Smooth muscle cell (in vitro differentiated cells): ENCODE results near the gene RFPL3. TPM values are rescaled to one million over a fixed set of nuclear protein-coding genes. Genes with fewer than 3 reads are reported as not detected.

Experiments
- DNase-seq: peaks from one replicate; lab custom pipeline; 2025; ENCODE audit not compliant: unreplicated experiment; lab: John Stamatoyannopoulos, UW
- H2AFZ ChIP-seq: fragments of 200-600 bp; sonication (generic); 2 replicates; pipeline ENCODE4 v1.6.0; 2016; ENCODE audit warnings: antibody characterized with exemption, low read depth, mild to moderate bottlenecking
- H3F3A ChIP-seq: fragments of 200-600 bp; sonication (generic); 2 replicates; pipeline ENCODE4 v1.6.0; 2017; ENCODE audit warnings: antibody characterized with exemption, low read depth
- H3K27ac ChIP-seq: fragments of 200-600 bp; sonication (generic); 2 replicates; pipeline ENCODE4 v1.5.1; 2016; ENCODE audit warnings: low read depth, mild to moderate bottlenecking
- H3K27me3 ChIP-seq: fragments of 200-600 bp; sonication (generic); 2 replicates; pipeline ENCODE4 v1.6.1; 2016; ENCODE audit warnings: low read depth, mild to moderate bottlenecking
- H3K36me3 ChIP-seq: fragments of 200-600 bp; sonication (generic); 2 replicates; pipeline ENCODE4 v1.5.1; 2016; ENCODE audit warnings: low read depth
- H3K4me1 ChIP-seq: fragments of 200-600 bp; sonication (generic); 2 replicates; pipeline ENCODE4 v1.5.1; 2016; ENCODE audit warnings: low read depth
- H3K4me2 ChIP-seq: fragments of 200-600 bp; sonication (generic); 2 replicates; pipeline ENCODE4 v1.6.0; 2016; ENCODE audit warnings: mild to moderate bottlenecking
- H3K4me3 ChIP-seq: fragments of 200-600 bp; sonication (generic); 2 replicates; pipeline ENCODE4 v1.5.1; 2016; ENCODE audit warnings: mild to moderate bottlenecking
- H3K79me2 ChIP-seq: fragments of 200-600 bp; sonication (generic); 2 replicates; pipeline ENCODE4 v1.6.0; 2016; ENCODE audit warnings: low read depth, mild to moderate bottlenecking
- H3K9ac ChIP-seq: fragments of 200-600 bp; sonication (generic); 2 replicates; pipeline ENCODE4 v1.6.0; 2016; ENCODE audit warnings: low read depth
- H3K9me3 ChIP-seq: fragments of 200-600 bp; sonication (generic); replicated peaks from 2 replicates; pipeline ENCODE4 v1.5.1; 2016; ENCODE audit warnings: low read depth
- H4K20me1 ChIP-seq: fragments of 200-600 bp; sonication (generic); 2 replicates; pipeline ENCODE4 v1.6.0; 2016; ENCODE audit warnings: low read depth
- CTCF ChIP-seq: fragments of 200-600 bp; sonication (generic); IDR thresholded peaks from 2 replicates; pipeline ENCODE4 v1.5.1; 2017; ENCODE audit warnings: borderline replicate concordance, mild to moderate bottlenecking, antibody characterized with exemption; ENCODE audit not compliant: insufficient read depth, poor library complexity, severe bottlenecking
- WGBS: methylation state at CpG from one replicate; pipeline ENCODE4 v1.1.7; 2016; ENCODE audit warnings: low lambda C conversion rate; 5-methylcytosine and 5-hydroxymethylcytosine counted together
- polyA plus RNA-seq: library from polyadenylated mRNA; unstranded; fragments of >200 nt; fragmentation: Nextera tagmentation; extraction: Ambion mirVana; gene quantifications from 2 replicates; pipeline ENCODE4 v1.2.1, GENCODE V29; 2016
- total RNA-seq: library from RNA; depleted of rRNA; stranded (reverse); fragments of >200 nt; gene quantifications from 2 replicates; pipeline ENCODE4 v1.2.3, GENCODE V29; 2014

The RFPL3 gene
- total and polyA plus RNA-seq, 2 experiments from 2014 or later: 0.26 TPM; not detected in 1

DNA sequence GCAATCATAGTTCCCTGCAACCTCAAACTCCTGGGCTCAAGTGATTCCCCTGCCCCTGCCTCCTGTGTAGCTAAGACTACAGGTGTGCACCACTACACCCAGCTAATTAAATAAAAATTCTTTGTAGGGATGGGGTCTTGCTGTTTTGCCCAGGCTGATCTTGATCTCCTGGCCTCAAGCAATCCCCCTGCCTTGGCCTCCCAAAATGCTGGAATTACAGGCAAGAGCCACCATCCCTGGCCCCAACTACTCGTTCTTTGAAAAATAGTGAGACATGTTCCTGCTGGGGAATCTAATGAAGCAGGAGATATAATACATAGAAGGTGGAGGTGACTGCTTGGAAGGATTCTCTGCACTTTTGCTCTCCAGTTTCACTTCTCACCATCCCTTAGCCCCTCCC lies 40.1 kb upstream of the RFPL3 start:
- no peaks in the 10 kb centered on the region for H3K9me3 ChIP-seq
- H3K4me2 ChIP-seq: no peak overlapping the region
- H3K9ac ChIP-seq: no peak overlapping the region
- no peaks in the 10 kb centered on the region for H3K4me1 ChIP-seq
- TF ChIP-seq CTCF: no peak
- no peaks in the 10 kb centered on the region for H3F3A ChIP-seq
- H3K4me3 ChIP-seq: no peak overlapping the region
- no peak overlapping the region for H3K27ac ChIP-seq
- no peak overlapping the region for H2AFZ ChIP-seq
- peaks cover 4% of the 10 kb centered on the region for H3K27me3 ChIP-seq
- no peak for DNase-seq
- H3K79me2 ChIP-seq: no peaks in the 10 kb centered on the region
- H4K20me1 ChIP-seq: no peaks in the 10 kb centered on the region
- 0% methylated on average over 1 of the region's 1 CpG for WGBS
- H3K36me3 ChIP-seq: no peaks in the 10 kb centered on the region

DNA sequence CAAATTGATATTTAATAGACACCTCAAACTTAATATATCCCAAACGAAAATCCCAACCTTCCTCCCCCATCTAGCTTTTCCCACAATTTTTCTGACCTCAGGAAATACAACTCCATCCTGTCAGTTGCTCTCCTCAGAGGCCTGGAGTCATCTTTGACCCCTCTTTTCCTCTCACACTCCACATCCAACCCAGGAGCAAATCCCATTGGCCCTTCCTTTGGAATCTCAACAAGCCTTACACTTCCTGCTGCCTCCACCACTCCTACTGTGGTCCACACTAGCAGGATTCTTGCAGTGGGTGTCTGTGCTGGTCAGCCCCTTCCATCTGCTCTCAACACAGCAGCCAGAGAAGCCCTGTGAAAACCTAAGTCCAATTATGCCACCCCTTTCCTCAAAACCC lies 39.3 kb upstream of the RFPL3 start:
- Histone ChIP-seq H3K36me3 (no peaks in the 10 kb centered on the region), H3K9me3 (no peaks in the 10 kb centered on the region), H3K79me2 (no peaks in the 10 kb centered on the region), H3K9ac (no peak overlapping the region), H3K27me3 (peaks cover 4% of the 10 kb centered on the region), H3K27ac (no peak overlapping the region), H3K4me2 (no peak overlapping the region), H3K4me1 (no peaks in the 10 kb centered on the region), H2AFZ (no peak overlapping the region), H4K20me1 (no peaks in the 10 kb centered on the region), H3K4me3 (no peak overlapping the region), H3F3A (no peaks in the 10 kb centered on the region)
- 64% methylated on average over 1 of the region's 1 CpG for whole genome bisulfite sequencing
- TF ChIP-seq CTCF: no peak
- DNase-seq: no peak

- Histone ChIP-seq H3K36me3 (no peaks in the 10 kb centered on the region), H3K4me1 (no peaks in the 10 kb centered on the region), H3F3A (no peaks in the 10 kb centered on the region), H3K27ac (no peak overlapping the region), H3K9ac (no peak overlapping the region), H3K27me3 (peaks cover 4% of the 10 kb centered on the region), H3K4me3 (no peak overlapping the region), H3K9me3 (no peaks in the 10 kb centered on the region), H3K4me2 (no peak overlapping the region), H3K79me2 (no peaks in the 10 kb centered on the region), H4K20me1 (no peaks in the 10 kb centered on the region), H2AFZ (no peak overlapping the region)
- WGBS: 67% methylated on average over 8 of the region's 8 CpGs
- DNase-seq: no peak
- no peak for TF ChIP-seq CTCF
Observed at GRCh38 chr22:32319861-32320406, 37.7 kb upstream of the RFPL3 start.

- no peaks in the 10 kb centered on the region for H3K36me3 ChIP-seq
- no peaks in the 10 kb centered on the region for H3F3A ChIP-seq
- no peak overlapping the region for H3K4me3 ChIP-seq
- H3K27ac ChIP-seq: no peak overlapping the region
- H2AFZ ChIP-seq: no peak overlapping the region
- H3K27me3 ChIP-seq: peaks cover 1% of the 10 kb centered on the region
- no peak overlapping the region for H3K9ac ChIP-seq
- no peaks in the 10 kb centered on the region for H3K79me2 ChIP-seq
- no peaks in the 10 kb centered on the region for H3K9me3 ChIP-seq
- no peak for DNase-seq
- H3K4me1 ChIP-seq: no peaks in the 10 kb centered on the region
- no peak for TF ChIP-seq CTCF
- H4K20me1 ChIP-seq: no peaks in the 10 kb centered on the region
- 91% methylated on average over 6 of the region's 6 CpGs for WGBS
- H3K4me2 ChIP-seq: no peak overlapping the region
Observed at GRCh38 chr22:32322986-32323385, 34.7 kb upstream of the RFPL3 start.
